GM18511 (cell line): Measurements from ENCODE around the gene AKNAD1.
"Not testable (repeated sequence)": the region's sequence is repeated elsewhere in the genome, so short reads cannot be mapped to it uniquely, and the experiment has no call there.

Experiments
- ATAC-seq: cut with Tn5 transposase; IDR thresholded peaks from one replicate; pipeline ENCODE4 v1.9.1; 2021; ENCODE audit warnings: mild to moderate bottlenecking, moderate library complexity; ENCODE audit not compliant: unreplicated experiment

The AKNAD1 gene

GRCh38 chr1:108785880-108786279 is 71.0 kb downstream of the AKNAD1 start:
- ATAC-seq = no peak

- no peak for ATAC-seq
These were observed 71.6 kb downstream of the AKNAD1 start for GRCh38 chr1:108785264-108785663.

- ATAC-seq = not testable (repeated sequence)
These were observed 75.3 kb downstream of the AKNAD1 start for GRCh38 chr1:108781575-108781944.

GRCh38 chr1:108780937-108781574 is 75.8 kb downstream of the AKNAD1 start:
- no peak for ATAC-seq

- ATAC-seq = no peak
These were observed 77.4 kb downstream of the AKNAD1 start for GRCh38 chr1:108779455-108779854.

- ATAC-seq = no peak
These were observed 79.1 kb downstream of the AKNAD1 start for GRCh38 chr1:108777839-108778238.

GRCh38 chr1:108767708-108768107 is 89.2 kb downstream of the AKNAD1 start:
- ATAC-seq = no peak

- ATAC-seq = no peak
These were observed 89.8 kb downstream of the AKNAD1 start for GRCh38 chr1:108767115-108767514.
